Tongue (tissue), 2 donors: ENCODE measurements around the gene EVPL. TPM values are rescaled to one million over a fixed set of nuclear protein-coding genes. Genes with fewer than 3 reads are reported as not detected.
"Not testable (repeated sequence)": the region's sequence is repeated elsewhere in the genome, so short reads cannot be mapped to it uniquely, and the experiment has no call there.

Experiments
- DNase-seq: peaks from one replicate; pipeline ENCODE4 v3.0.0-alpha.2; 2015
- total RNA-seq: library from RNA; depleted of rRNA; stranded (reverse); fragments of >200 nt; gene quantifications from one replicate; pipeline ENCODE4 v1.2.3, GENCODE V29; 2014

EVPL gene
- total RNA-seq, 1 donor from 2014 or later, result 42.3 TPM

GRCh38 chr17:75996665-75997590 lies 30.2 kb downstream of the EVPL start:
- no peak for DNase-seq

- DNase-seq, result no peak
Observed at GRCh38 chr17:75995385-75995925, 31.7 kb downstream of the EVPL start.

DNA sequence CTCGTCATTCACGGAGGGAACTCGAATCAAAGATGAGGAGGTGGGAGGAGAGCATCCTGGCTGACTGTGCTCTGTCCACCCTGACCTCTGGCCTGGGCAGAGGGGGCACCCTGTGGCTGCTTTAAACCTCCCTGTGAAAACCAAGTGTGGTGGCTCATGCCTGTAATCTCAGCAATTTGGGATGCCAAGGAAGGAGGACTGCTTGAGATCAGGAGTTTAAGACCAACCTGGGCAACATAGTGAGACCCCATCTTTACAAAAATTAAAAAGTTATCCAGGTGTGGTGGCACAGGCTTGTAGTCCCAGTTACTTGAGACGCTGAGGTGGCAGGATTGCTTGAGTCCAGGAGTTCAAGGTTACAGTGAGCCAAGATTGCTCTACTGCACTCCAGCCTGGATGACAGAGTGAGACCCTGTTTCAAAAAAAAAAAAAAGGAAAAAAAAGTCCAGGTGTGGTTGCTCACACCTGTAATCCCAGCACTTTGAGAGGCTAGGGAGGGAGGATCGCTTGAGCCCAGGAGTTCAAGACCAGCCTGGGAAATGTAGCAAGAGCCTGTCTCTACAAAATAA lies 32.2 kb downstream of the EVPL start:
- DNase-seq, result no peak

DNA sequence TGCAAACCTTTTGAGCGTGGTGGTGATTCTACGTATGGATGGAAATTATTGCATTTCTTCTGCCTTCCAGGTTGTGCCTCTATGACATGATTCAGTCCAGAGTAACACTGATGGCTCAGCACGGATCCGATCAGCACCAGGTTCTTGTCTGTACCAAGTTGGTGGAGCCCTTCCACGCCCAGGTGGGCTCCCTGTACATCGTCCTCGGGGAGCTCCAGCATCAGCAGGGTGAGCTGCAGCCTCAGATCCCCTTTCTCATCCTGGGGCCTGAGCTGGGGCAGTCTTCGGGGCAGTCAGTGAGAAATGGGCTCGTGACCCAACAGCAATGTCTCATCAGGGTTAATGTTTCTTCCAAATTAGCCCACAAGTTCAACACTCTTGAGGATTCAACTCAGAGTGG lies 35.7 kb downstream of the EVPL start:
- DNase-seq, result no peak

- DNase-seq, result no peak
Observed at GRCh38 chr17:75987041-75987440, 40.1 kb downstream of the EVPL start.

GRCh38 chr17:75985986-75986385 lies 41.1 kb downstream of the EVPL start:
- DNase-seq, result no peak

GRCh38 chr17:75983501-75984181 lies 43.5 kb downstream of the EVPL start:
- DNase-seq, result no peak

DNA sequence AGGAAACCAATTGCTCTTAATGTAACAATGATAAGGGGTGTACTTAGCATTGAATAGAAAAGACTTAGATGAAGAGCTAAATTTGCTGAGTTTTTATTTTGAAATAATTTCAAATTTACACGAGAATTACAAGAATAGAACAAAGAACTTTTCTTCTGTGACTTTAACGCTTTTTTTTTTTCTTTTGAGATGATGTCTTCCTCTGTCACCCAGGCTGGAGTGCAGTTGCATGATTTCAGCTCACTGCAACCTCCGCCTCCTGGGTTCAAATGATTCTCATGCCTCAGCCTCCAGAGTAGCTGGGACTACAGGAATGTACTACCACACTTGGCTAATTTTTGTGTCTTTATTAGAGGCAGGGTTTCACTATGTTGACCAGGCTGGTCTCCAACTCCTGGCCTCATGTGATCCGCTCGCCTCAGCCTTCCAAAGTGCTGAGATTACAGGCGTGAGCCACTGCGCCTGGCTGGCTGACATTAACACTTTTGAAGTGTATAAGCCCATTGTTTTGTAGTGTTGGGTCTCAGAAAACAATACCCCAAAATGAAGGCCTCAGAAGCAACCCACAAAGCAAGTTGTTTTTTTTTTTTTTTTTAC lies 46.0 kb downstream of the EVPL start:
- DNase-seq, result no peak

- DNase-seq, result no peak
Observed at GRCh38 chr17:75980188-75981018, 46.7 kb downstream of the EVPL start.

GRCh38 chr17:75979705-75980187 lies 47.4 kb downstream of the EVPL start:
- DNase-seq, result no peak

GRCh38 chr17:75978938-75979704 lies 48.0 kb downstream of the EVPL start, which contains the start of the genes ACOX1 and TEN1:
TSS of gene ACOX1 (minus strand) at chr17:75979166. CDS start at chr17:75979073, 93 bp downstream.
TSS of gene TEN1 (plus strand) at chr17:75979240. CDS start at chr17:75986193, 6,953 bp downstream.
- DNase-seq, result peak; percentile 99

- DNase-seq, result no peak
Observed at GRCh38 chr17:75976175-75976848, 50.8 kb downstream of the EVPL start.

GRCh38 chr17:75975757-75976174 lies 51.3 kb downstream of the EVPL start:
- DNase-seq, result no peak

DNA sequence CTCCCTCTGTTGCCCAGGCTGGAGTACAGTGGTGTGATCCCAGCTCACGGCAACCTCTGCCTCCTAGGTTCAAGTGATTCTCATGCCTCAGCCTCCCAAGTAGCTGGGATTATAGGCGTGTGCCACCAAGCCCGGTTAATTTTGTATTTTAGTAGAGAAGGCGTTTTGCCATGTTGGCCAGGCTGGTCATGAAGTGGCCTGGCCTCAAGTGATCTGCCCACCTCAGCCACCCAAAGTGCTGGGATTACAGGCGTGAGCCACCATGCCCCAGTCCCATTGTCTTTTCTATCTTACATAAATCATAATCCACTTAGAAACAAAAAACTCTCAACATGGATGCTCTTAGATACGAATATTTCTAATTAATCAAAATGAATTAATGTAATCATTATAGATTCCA lies 51.9 kb downstream of the EVPL start:
- not testable (repeated sequence) for DNase-seq

DNA sequence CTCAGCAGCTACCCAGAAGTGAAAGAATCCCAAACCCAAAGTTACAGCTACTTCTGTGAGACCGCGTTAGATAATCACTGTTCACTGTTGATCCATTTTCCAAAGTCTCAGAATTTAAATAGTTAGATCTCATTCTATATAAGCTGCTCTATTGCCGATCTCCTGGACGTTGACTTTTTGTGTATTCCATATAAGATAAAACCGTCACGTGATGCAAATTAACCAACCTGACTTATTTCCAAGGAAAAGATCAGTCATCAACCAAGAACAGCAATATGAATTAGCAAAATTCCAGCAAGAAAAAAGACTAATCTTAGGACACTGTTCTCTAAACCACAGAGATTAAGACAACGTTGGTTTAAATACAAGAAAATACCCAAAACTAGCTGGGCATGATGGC lies 56.5 kb downstream of the EVPL start:
- DNase-seq, result no peak

DNA sequence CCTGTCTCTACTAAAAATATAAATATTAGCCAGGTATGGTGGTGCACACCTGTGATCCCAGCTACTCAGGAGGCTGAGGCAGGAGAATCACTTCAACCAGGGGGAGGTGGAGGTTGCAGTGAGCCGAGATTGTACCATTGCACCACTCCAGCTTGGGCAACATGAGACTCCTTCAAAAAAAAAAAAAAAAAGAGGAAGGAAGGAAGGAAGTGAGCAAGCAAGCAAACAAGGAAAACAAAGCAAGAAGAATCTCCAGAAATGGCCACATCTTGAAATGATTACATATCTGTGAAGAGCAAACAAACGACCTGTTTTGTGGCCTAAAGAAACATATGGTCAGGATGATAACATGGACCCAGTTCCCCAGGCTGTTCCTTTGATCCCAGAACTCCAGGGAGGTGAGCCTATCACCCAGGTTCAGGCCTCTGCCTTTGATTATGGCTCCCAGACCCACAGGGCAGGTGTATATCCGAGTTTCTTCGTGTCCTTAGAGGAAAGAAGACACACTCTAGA lies 57.0 kb downstream of the EVPL start:
- DNase-seq, result no peak

DNA sequence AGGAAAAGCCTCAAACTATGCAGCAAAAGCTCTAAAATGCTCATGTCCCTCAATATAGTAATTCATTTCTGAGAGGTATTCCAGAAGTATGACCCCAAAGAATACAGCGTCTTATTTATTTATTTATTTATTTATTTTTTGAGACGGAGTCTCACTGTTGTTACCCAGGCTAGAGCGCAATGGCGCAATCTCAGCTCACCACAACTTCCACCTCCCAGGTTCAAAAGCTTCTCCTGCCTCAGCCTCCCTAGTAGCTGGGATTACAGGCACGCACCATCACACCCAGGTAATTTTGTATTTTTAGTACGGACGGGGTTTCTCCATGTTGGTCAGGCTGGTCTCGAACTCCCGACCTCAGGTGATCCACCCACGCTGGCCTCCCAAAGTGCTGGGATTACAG lies 58.1 kb downstream of the EVPL start:
- not testable (repeated sequence) for DNase-seq

DNA sequence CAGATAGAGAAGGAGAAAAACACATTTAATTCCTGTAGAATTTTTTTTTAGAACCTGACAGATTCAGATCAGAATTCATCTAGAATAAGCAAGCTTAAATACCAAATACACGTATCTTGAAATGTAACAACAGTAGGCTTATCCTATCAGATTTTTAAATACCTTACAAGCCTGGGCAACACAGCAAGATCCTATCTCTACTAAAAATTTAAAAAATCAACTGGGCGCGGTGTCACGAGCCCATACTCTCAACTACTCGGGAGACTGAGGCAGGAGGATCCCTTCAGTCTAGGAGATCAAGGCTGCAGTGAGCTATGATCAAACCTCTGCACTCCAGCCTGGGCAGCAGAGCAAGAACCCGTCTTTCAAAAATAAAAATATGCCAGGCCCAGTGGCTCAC lies 61.6 kb downstream of the EVPL start:
- DNase-seq, result no peak

DNA sequence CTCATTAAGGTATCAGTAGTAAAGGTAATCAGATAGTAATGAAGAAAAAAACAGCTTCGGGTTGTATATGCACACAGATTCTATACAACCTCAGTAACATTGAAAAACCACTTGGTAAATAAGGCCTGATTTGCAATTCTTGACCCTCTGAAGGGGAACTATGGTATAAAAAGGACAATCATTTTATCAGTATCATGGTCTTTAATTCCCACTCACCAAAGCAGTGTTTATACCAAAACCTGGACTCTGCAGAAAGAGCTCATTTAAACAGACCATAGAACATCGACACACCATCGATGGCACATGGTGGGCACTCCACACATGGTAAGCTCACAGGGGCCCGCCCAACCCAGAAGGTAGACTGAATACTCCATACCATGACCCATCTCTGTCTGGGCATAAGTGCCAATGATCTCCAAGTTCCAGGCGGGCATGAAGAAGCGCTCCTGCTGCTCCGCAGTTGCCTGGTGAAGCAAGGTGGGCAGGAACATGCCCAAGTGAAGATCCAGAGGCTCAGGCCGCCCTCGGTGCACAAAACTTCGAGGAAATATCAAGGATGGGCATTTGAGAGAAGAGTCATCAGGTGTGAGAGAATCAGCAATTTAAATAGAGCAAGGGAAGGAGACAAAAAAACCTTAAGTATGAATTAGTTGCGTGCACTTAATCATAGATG lies 67.1 kb downstream of the EVPL start:
- no peak for DNase-seq
